ENCODE measurements around the gene SORCS2. TPM values are rescaled to one million over a fixed set of nuclear protein-coding genes. Genes with fewer than 3 reads are reported as not detected.
A peak's percentile ranks its signal among the peaks of the same experiment; 100 is the strongest.

The SORCS2 gene
- total RNA-seq, 2 experiments from 2014 or later: not detected

- H3K4me1 Mint-ChIP-seq: no peaks in the 10 kb centered on the region
- H3K27ac Mint-ChIP-seq: no peak overlapping the region
- DNase-seq: no peak
- no peak overlapping the region for H3K4me3 Mint-ChIP-seq
- H3K9me3 Mint-ChIP-seq: no peaks in the 10 kb centered on the region
- H3K27me3 Mint-ChIP-seq: peaks cover 5% of the 10 kb centered on the region
- no peaks in the 10 kb centered on the region for H3K36me3 Mint-ChIP-seq
Observed at GRCh38 chr4:7739077-7739917, 547.0 kb downstream of the SORCS2 start.

GRCh38 chr4:7739918-7740865 is 547.9 kb downstream of the SORCS2 start:
- no peak for DNase-seq
- Mint-ChIP-seq H3K4me1 (no peaks in the 10 kb centered on the region), H3K36me3 (no peaks in the 10 kb centered on the region), H3K27me3 (peaks cover 5% of the 10 kb centered on the region), H3K27ac (no peak overlapping the region), H3K4me3 (no peak overlapping the region), H3K9me3 (no peaks in the 10 kb centered on the region)

- DNase-seq: no peak
- Mint-ChIP-seq H3K4me3 (no peak overlapping the region), H3K9me3 (no peaks in the 10 kb centered on the region), H3K27me3 (peaks cover 5% of the 10 kb centered on the region), H3K4me1 (no peaks in the 10 kb centered on the region), H3K36me3 (no peaks in the 10 kb centered on the region), H3K27ac (no peak overlapping the region)
Observed at GRCh38 chr4:7740866-7741525, 548.7 kb downstream of the SORCS2 start.

- peaks cover 5% of the 10 kb centered on the region for H3K27me3 Mint-ChIP-seq
- no peak for DNase-seq
- no peaks in the 10 kb centered on the region for H3K9me3 Mint-ChIP-seq
- no peak overlapping the region for H3K27ac Mint-ChIP-seq
- H3K36me3 Mint-ChIP-seq: no peaks in the 10 kb centered on the region
- no peaks in the 10 kb centered on the region for H3K4me1 Mint-ChIP-seq
- H3K4me3 Mint-ChIP-seq: no peak overlapping the region
Observed at GRCh38 chr4:7741946-7742806, 549.8 kb downstream of the SORCS2 start.

- Mint-ChIP-seq H3K27me3 (peaks cover 5% of the 10 kb centered on the region), H3K4me1 (no peaks in the 10 kb centered on the region)
Observed at GRCh38 chr4:7742807-7743280, 550.5 kb downstream of the SORCS2 start.

GRCh38 chr4:7744142-7744804 is 551.9 kb downstream of the SORCS2 start:
- DNase-seq: no peak
- no peaks in the 10 kb centered on the region for H3K36me3 Mint-ChIP-seq
- no peaks in the 10 kb centered on the region for H3K4me1 Mint-ChIP-seq
- H3K27ac Mint-ChIP-seq: no peak overlapping the region
- H3K27me3 Mint-ChIP-seq: peaks cover 5% of the 10 kb centered on the region
- no peak overlapping the region for H3K4me3 Mint-ChIP-seq
- H3K9me3 Mint-ChIP-seq: no peaks in the 10 kb centered on the region

More at GRCh38 chr4:7742807-7743280, 550.5 kb downstream of the SORCS2 start:
- Mint-ChIP-seq H3K4me3 (no peak overlapping the region), H3K9me3 (no peaks in the 10 kb centered on the region), H3K36me3 (no peaks in the 10 kb centered on the region), H3K27ac (no peak overlapping the region)
- no peak for DNase-seq

- Mint-ChIP-seq H3K27me3 (peaks cover 5% of the 10 kb centered on the region), H3K4me1 (peaks cover 8% of the 10 kb centered on the region)
Observed at GRCh38 chr4:7745301-7745885, 553.1 kb downstream of the SORCS2 start.

GRCh38 chr4:7746351-7747061 is 554.2 kb downstream of the SORCS2 start:
- no peak for DNase-seq
- H3K9me3 Mint-ChIP-seq: no peaks in the 10 kb centered on the region
- H3K27ac Mint-ChIP-seq: no peak overlapping the region
- no peaks in the 10 kb centered on the region for H3K36me3 Mint-ChIP-seq
- no peak overlapping the region for H3K4me3 Mint-ChIP-seq
- H3K4me1 Mint-ChIP-seq: peaks cover 8% of the 10 kb centered on the region
- H3K27me3 Mint-ChIP-seq: peaks cover 5% of the 10 kb centered on the region

More at GRCh38 chr4:7745301-7745885, 553.1 kb downstream of the SORCS2 start:
- Mint-ChIP-seq H3K9me3 (no peaks in the 10 kb centered on the region), H3K36me3 (no peaks in the 10 kb centered on the region), H3K27ac (no peak overlapping the region), H3K4me3 (no peak overlapping the region)
- no peak for DNase-seq

GRCh38 chr4:7747062-7747385 is 554.7 kb downstream of the SORCS2 start:
- Mint-ChIP-seq H3K4me1 (peaks cover 8% of the 10 kb centered on the region), H3K9me3 (no peaks in the 10 kb centered on the region), H3K36me3 (no peaks in the 10 kb centered on the region), H3K4me3 (no peak overlapping the region), H3K27me3 (peaks cover 5% of the 10 kb centered on the region), H3K27ac (peak overlapping the region; percentile 35)
- no peak for DNase-seq

GRCh38 chr4:7747566-7747965 is 555.2 kb downstream of the SORCS2 start:
- H3K9me3 Mint-ChIP-seq: no peaks in the 10 kb centered on the region
- DNase-seq: no peak
- peaks cover 8% of the 10 kb centered on the region for H3K4me1 Mint-ChIP-seq
- no peak overlapping the region for H3K27ac Mint-ChIP-seq
- no peaks in the 10 kb centered on the region for H3K36me3 Mint-ChIP-seq
- no peak overlapping the region for H3K4me3 Mint-ChIP-seq
- H3K27me3 Mint-ChIP-seq: peaks cover 5% of the 10 kb centered on the region

GRCh38 chr4:7750523-7750922 is 558.2 kb downstream of the SORCS2 start:
- Mint-ChIP-seq H3K9me3 (no peaks in the 10 kb centered on the region), H3K27me3 (no peaks in the 10 kb centered on the region), H3K4me1 (peaks cover 8% of the 10 kb centered on the region), H3K36me3 (no peaks in the 10 kb centered on the region), H3K4me3 (no peak overlapping the region), H3K27ac (no peak overlapping the region)
- no peak for DNase-seq

GRCh38 chr4:7750972-7751371 is 558.6 kb downstream of the SORCS2 start:
- Mint-ChIP-seq H3K27ac (no peak overlapping the region), H3K4me3 (no peak overlapping the region), H3K27me3 (no peaks in the 10 kb centered on the region), H3K36me3 (no peaks in the 10 kb centered on the region), H3K9me3 (no peaks in the 10 kb centered on the region), H3K4me1 (peaks cover 8% of the 10 kb centered on the region)
- no peak for DNase-seq

- Mint-ChIP-seq H3K27ac (no peak overlapping the region), H3K27me3 (no peaks in the 10 kb centered on the region), H3K4me3 (no peak overlapping the region), H3K9me3 (no peaks in the 10 kb centered on the region), H3K4me1 (peaks cover 10% of the 10 kb centered on the region), H3K36me3 (no peaks in the 10 kb centered on the region)
- no peak for DNase-seq
Observed at GRCh38 chr4:7752649-7753048, 560.3 kb downstream of the SORCS2 start.

Data from activated naive CD8-positive, alpha-beta T cell treated with anti-CD3 and anti-CD28 coated beads for 36 hours (primary cell).